ENCODE results near the gene DLG2.

The DLG2 gene

GRCh38 chr11:84214557-84214956 lies 1412.6 kb downstream of the DLG2 start:
- no peak for DNase-seq (ENCODE audit: low read depth in 2 of 2)

GRCh38 chr11:84212468-84213390 lies 1414.4 kb downstream of the DLG2 start:
- no peak for DNase-seq (ENCODE audit: low read depth in 2 of 2)

GRCh38 chr11:84211896-84212295 lies 1415.2 kb downstream of the DLG2 start:
- DNase-seq (ENCODE audit: low read depth in 2 of 2), result no peak

- DNase-seq (ENCODE audit: low read depth in 2 of 2), result no peak
Measured at GRCh38 chr11:84194696-84195095, 1432.4 kb downstream of the DLG2 start.

GRCh38 chr11:84193706-84194105 lies 1433.4 kb downstream of the DLG2 start:
- no peak for DNase-seq (ENCODE audit: low read depth in 2 of 2)

GRCh38 chr11:84188521-84188920 lies 1438.6 kb downstream of the DLG2 start:
- DNase-seq (ENCODE audit: low read depth in 2 of 2), result no peak

- no peak for DNase-seq (ENCODE audit: low read depth in 2 of 2)
Measured at GRCh38 chr11:84173078-84173477, 1454.1 kb downstream of the DLG2 start.

GRCh38 chr11:84165139-84165538 lies 1462.0 kb downstream of the DLG2 start:
- DNase-seq (ENCODE audit: low read depth in 2 of 2), result no peak

GRCh38 chr11:84164728-84165127 lies 1462.4 kb downstream of the DLG2 start:
- DNase-seq (ENCODE audit: low read depth in 2 of 2), result no peak

- DNase-seq (ENCODE audit: low read depth in 2 of 2), result no peak
Measured at GRCh38 chr11:84163116-84163515, 1464.0 kb downstream of the DLG2 start.

GRCh38 chr11:84157639-84158038 lies 1469.5 kb downstream of the DLG2 start:
- no peak for DNase-seq (ENCODE audit: low read depth in 2 of 2)

- no peak for DNase-seq (ENCODE audit: low read depth in 2 of 2)
Measured at GRCh38 chr11:84146826-84147225, 1480.3 kb downstream of the DLG2 start.

- DNase-seq (ENCODE audit: low read depth in 2 of 2), result no peak
Measured at GRCh38 chr11:84145616-84146185, 1481.4 kb downstream of the DLG2 start.

- no peak for DNase-seq (ENCODE audit: low read depth in 2 of 2)
Measured at GRCh38 chr11:84144531-84144930, 1482.6 kb downstream of the DLG2 start.

- DNase-seq (ENCODE audit: low read depth in 2 of 2), result no peak
Measured at GRCh38 chr11:84142411-84142810, 1484.7 kb downstream of the DLG2 start.

GRCh38 chr11:84140386-84141169 lies 1486.6 kb downstream of the DLG2 start:
- no peak for DNase-seq (ENCODE audit: low read depth in 2 of 2)

- DNase-seq (ENCODE audit: low read depth in 2 of 2), result no peak
Measured at GRCh38 chr11:84137960-84138359, 1489.2 kb downstream of the DLG2 start.

- no peak for DNase-seq (ENCODE audit: low read depth in 2 of 2)
Measured at GRCh38 chr11:84137505-84137904, 1489.6 kb downstream of the DLG2 start.

GRCh38 chr11:84136926-84137325 lies 1490.2 kb downstream of the DLG2 start:
- no peak for DNase-seq (ENCODE audit: low read depth in 2 of 2)

- DNase-seq (ENCODE audit: low read depth in 2 of 2), result no peak
Measured at GRCh38 chr11:84130646-84131427, 1496.3 kb downstream of the DLG2 start.

- no peak for DNase-seq (ENCODE audit: low read depth in 2 of 2)
Measured at GRCh38 chr11:84129961-84130576, 1497.1 kb downstream of the DLG2 start.
